CD4-positive, alpha-beta T cell (primary cell): Measurements from ENCODE around the gene DNAH11. TPM values are rescaled to one million over a fixed set of nuclear protein-coding genes. Genes with fewer than 3 reads are reported as not detected.

Experiments
- ATAC-seq: fragments of 200-7000 bp; cut with Tn5 transposase; one replicate; pipeline ENCODE4 v1.10.0; 2022; ENCODE audit warnings: mild to moderate bottlenecking; ENCODE audit not compliant: poor library complexity
- CTCF ChIA-PET: fragments of 350-600 bp; sonication (Branson Sonifier 250); formaldehyde crosslinking; loops from one replicate; lab custom pipeline; 2021; ENCODE audit warnings: antibody characterized with exemption, inconsistent platforms; lab: Charles Lee
- POLR2A ChIA-PET: fragments of 350-600 bp; sonication (Branson Sonifier 250); formaldehyde crosslinking; loops from one replicate; lab custom pipeline; 2021; ENCODE audit warnings: antibody characterized with exemption, inconsistent platforms; lab: Charles Lee
- DNase-seq, 14 experiments: peaks; one replicate each; pipeline ENCODE4 v3.0.0-alpha.2; 2013 to 2020; ENCODE audit warnings: mixed read lengths in 2 of 14
- H3K27ac ChIP-seq, 2 donors: one replicate each; pipeline versions ENCODE4 v1.5.1 to v1.7.0; 2013; ENCODE audit warnings: low read length in 2 of 2, low read depth in 1 of 2, mild to moderate bottlenecking in 1 of 2
- H3K27me3 ChIP-seq, 2 experiments: 1 replicate in 1 of 2; 2 replicates in 1 of 2; pipeline versions ENCODE4 v1.6.1 to v1.7.0; 2013; ENCODE audit warnings: low read length in 2 of 2, control low read depth in 1 of 2, mild to moderate bottlenecking in 1 of 2, moderate library complexity in 1 of 2; ENCODE audit not compliant: insufficient read depth in 2 of 2, control insufficient read depth in 1 of 2
- H3K36me3 ChIP-seq: one replicate; pipeline ENCODE4 v1.6.1; 2013; ENCODE audit warnings: low read length, control low read depth; ENCODE audit not compliant: insufficient read depth
- H3K4me1 ChIP-seq: one replicate; pipeline ENCODE4 v1.6.1; 2013; ENCODE audit warnings: low read length, control low read depth; ENCODE audit not compliant: insufficient read depth
- H3K4me3 ChIP-seq: one replicate; pipeline ENCODE4 v1.5.1; 2013; ENCODE audit warnings: mild to moderate bottlenecking, low read length, moderate library complexity
- H3K9me3 ChIP-seq, 2 experiments: 1 replicate in 1 of 2; 2 replicates in 1 of 2; pipeline versions ENCODE4 v1.6.1 to v1.7.0; 2013; ENCODE audit warnings: low read length in 2 of 2, mild to moderate bottlenecking in 2 of 2, control low read depth in 1 of 2, moderate library complexity in 1 of 2; ENCODE audit not compliant: control insufficient read depth in 1 of 2, insufficient read depth in 1 of 2
- H3K27ac Mint-ChIP-seq: one replicate; pipeline ENCODE4 v1.8.0; 2020; ENCODE audit warnings: mixed read lengths
- H3K27me3 Mint-ChIP-seq: one replicate; pipeline ENCODE4 v1.8.0; 2021; ENCODE audit warnings: mixed read lengths
- H3K36me3 Mint-ChIP-seq: one replicate; pipeline ENCODE4 v1.8.0; 2021; ENCODE audit warnings: low read depth, mixed read lengths
- H3K4me1 Mint-ChIP-seq: one replicate; pipeline ENCODE4 v1.8.0; 2021; ENCODE audit warnings: low read depth, mixed read lengths
- H3K4me3 Mint-ChIP-seq: one replicate; pipeline ENCODE4 v1.8.0; 2020; ENCODE audit warnings: mild to moderate bottlenecking, mixed read lengths
- H3K9me3 Mint-ChIP-seq: one replicate; pipeline ENCODE4 v1.8.0; 2020; ENCODE audit warnings: mixed read lengths
- CTCF ChIP-seq: fragments of 200-600 bp; IDR thresholded peaks from one replicate; pipeline ENCODE4 v1.8.0; 2022; ENCODE audit warnings: antibody characterized with exemption, mild to moderate bottlenecking
- intact Hi-C, 2 experiments: fragments of 100-400 bp; cut with DNase I in 1 of 2; cut with micrococcal nuclease in 1 of 2; formaldehyde crosslinking; loops; one replicate each; pipeline versions ENCODE4 v1.15.1 to v1.9.0; 2023 to 2025; cut with DNase I, micrococcal nuclease
- total RNA-seq, 174 experiments: library from RNA in 2 of 174; stranded (reverse) in 2 of 174; gene quantifications; one replicate each; pipeline ENCODE4 v1.2.3 and lab custom pipeline; 2021 to 2026

The DNAH11 gene
- total RNA-seq, 2 experiments from 2014 or later, result 0.11 TPM; not detected in 1

- no peak overlapping the region for H3K4me3 Mint-ChIP-seq
- no peak for ATAC-seq
Measured at GRCh38 chr7:21768279-21768678, 225.4 kb downstream of the DNAH11 start.

GRCh38 chr7:21771266-21771665 is 228.4 kb downstream of the DNAH11 start:
- Histone ChIP-seq H3K9me3 (no peaks in the 10 kb centered on the region), H3K36me3 (no peaks in the 10 kb centered on the region), H3K4me3 (no peak overlapping the region), H3K4me1 (no peaks in the 10 kb centered on the region), H3K27me3 (no peaks in the 10 kb centered on the region), H3K27ac (no peak overlapping the region)
- TF ChIP-seq CTCF, result no peak
- no peak for ATAC-seq
- intact Hi-C loops, result no loop called here
- H3K4me3 Mint-ChIP-seq, result no peak overlapping the region
- no peaks in the 10 kb centered on the region for H3K36me3 Mint-ChIP-seq
- no peak overlapping the region for H3K27ac Mint-ChIP-seq
- ChIA-PET CTCF (no interaction called here), POLR2A (interaction anchor here (0.6 kb wide), 1 partner anchor 127 kb away, joined by 3 read pairs; no protein-coding TSS in a partner anchor)
- H3K9me3 Mint-ChIP-seq, result no peaks in the 10 kb centered on the region
- H3K27me3 Mint-ChIP-seq, result peaks cover 6% of the 10 kb centered on the region
- no peaks in the 10 kb centered on the region for H3K4me1 Mint-ChIP-seq
- no peak for DNase-seq

More at GRCh38 chr7:21768279-21768678, 225.4 kb downstream of the DNAH11 start:
- Mint-ChIP-seq H3K4me1 (no peaks in the 10 kb centered on the region), H3K27me3 (peaks cover 6% of the 10 kb centered on the region), H3K36me3 (no peaks in the 10 kb centered on the region), H3K27ac (no peak overlapping the region), H3K9me3 (no peaks in the 10 kb centered on the region)
- no peak for DNase-seq
- Histone ChIP-seq H3K27me3 (no peaks in the 10 kb centered on the region), H3K9me3 (no peaks in the 10 kb centered on the region), H3K4me3 (no peak overlapping the region), H3K27ac (no peak overlapping the region), H3K4me1 (no peaks in the 10 kb centered on the region), H3K36me3 (no peaks in the 10 kb centered on the region)
- ChIA-PET POLR2A (no interaction called here), CTCF (interaction anchor here (2.3 kb wide), 1 partner anchor 10 kb away, joined by 7 read pairs; no protein-coding TSS in a partner anchor)
- TF ChIP-seq CTCF, result no peak
- intact Hi-C loops, result no loop called here

- DNase-seq (no peak), ATAC-seq (no peak)
- no peak overlapping the region for H3K4me3 Mint-ChIP-seq
- H3K36me3 Mint-ChIP-seq, result no peaks in the 10 kb centered on the region
- ChIA-PET CTCF (interaction anchor here (0.5 kb wide), 1 partner anchor 402 kb away, joined by 3 read pairs; no protein-coding TSS in a partner anchor), POLR2A (no interaction called here)
- H3K27me3 ChIP-seq, result no peaks in the 10 kb centered on the region
- no peaks in the 10 kb centered on the region for H3K9me3 Mint-ChIP-seq
- H3K27me3 Mint-ChIP-seq, result peaks cover 6% of the 10 kb centered on the region
- H3K27ac ChIP-seq, result no peak overlapping the region
- no peaks in the 10 kb centered on the region for H3K36me3 ChIP-seq
- TF ChIP-seq CTCF, result no peak
- H3K4me1 ChIP-seq, result no peaks in the 10 kb centered on the region
- no peaks in the 10 kb centered on the region for H3K9me3 ChIP-seq
- no peak overlapping the region for H3K27ac Mint-ChIP-seq
- no peak overlapping the region for H3K4me3 ChIP-seq
- H3K4me1 Mint-ChIP-seq, result no peaks in the 10 kb centered on the region
- intact Hi-C loops, result no loop called here
Measured at GRCh38 chr7:21771906-21772610, 229.2 kb downstream of the DNAH11 start.
